Sigmoid colon (tissue), 4 donors: ENCODE results near the gene SCGN.

Experiments
- POLR2A ChIP-seq, 2 donors: fragments of 450-650 bp; IDR thresholded peaks; one replicate each; pipeline ENCODE4 v1.6.1; 2016; ENCODE audit warnings: antibody characterized with exemption in 2 of 2, mild to moderate bottlenecking in 2 of 2, moderate library complexity in 2 of 2
- POLR2AphosphoS5 ChIP-seq, 4 donors: sonication (generic); formaldehyde crosslinking; IDR thresholded peaks; one replicate each; pipeline ENCODE4 v1.6.1; 2017; ENCODE audit warnings: antibody characterized with exemption in 4 of 4

- TF ChIP-seq POLR2AphosphoS5 (IDR thresholded peaks at IDR 0.05) (no peak), POLR2A (IDR thresholded peaks at IDR 0.05) (no peak)
These were observed 58.3 kb downstream of the SCGN start for GRCh38 chr6:25710287-25710686.
